ENCODE results near the gene IL3RA. TPM values are rescaled to one million over a fixed set of nuclear protein-coding genes. Genes with fewer than 3 reads are reported as not detected.

The IL3RA gene
- total and polyA plus RNA-seq, 8 donors, result 0.57 to 7.6 (median 2.0) TPM

GRCh38 chrX:1386338-1387127 lies 49.9 kb downstream of the IL3RA start:
- ATAC-seq, result no peak
- Histone ChIP-seq H3K9me3 (no peaks in the 10 kb centered on the region), H3K4me3 (no peak overlapping the region), H3K27ac (no peak overlapping the region), H3K4me1 (peaks cover 0 to 12% (median 11%) of the 10 kb centered on the region in 3 donors), H3K36me3 (peaks cover 5 to 67% (median 44%) of the 10 kb centered on the region in 3 donors), H3K27me3 (no peaks in the 10 kb centered on the region)
- intact Hi-C loops (cut with DNase I), result no loop called here
- DNase-seq, result peak in 3 of 6 donors; percentile 9 to 53 (median 46)
- 96% methylated on average over 41 of the region's 41 CpGs for WGBS, 2 donors
- TF ChIP-seq CTCF (IDR thresholded peaks at IDR 0.05), result no peak
- no peak for FAIRE-seq

DNA sequence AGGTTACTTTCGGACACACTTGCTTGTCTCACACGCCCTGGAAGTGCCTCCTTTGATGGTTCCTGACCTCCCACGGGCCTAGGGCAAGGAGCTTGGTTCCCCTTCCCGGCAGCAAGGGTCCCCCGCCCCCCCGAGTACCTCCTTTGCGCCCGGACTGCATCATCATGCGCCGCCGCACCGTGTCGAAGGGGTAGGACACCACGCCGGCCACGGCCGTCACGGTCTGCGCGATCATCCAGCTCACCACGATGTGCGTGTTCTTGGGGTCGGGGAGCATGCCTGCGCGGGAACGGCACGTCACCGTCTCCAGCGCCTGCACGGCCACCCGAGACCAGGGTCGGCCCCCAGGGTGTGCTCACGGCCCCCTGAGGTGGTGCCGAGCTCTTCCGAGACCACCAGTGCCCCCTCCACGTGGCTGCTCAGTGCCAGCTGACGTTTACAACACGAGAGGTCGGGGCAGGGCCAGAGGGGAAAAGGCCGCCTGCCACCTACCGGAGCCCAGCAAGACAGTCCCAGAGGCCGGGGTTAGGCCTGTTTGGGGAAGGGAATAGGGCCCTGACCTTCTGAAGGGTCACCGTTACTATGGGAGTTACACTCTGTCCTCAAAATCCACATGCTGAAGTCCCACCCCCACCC lies 50.7 kb downstream of the IL3RA start:
- H3K27me3 ChIP-seq, result no peaks in the 10 kb centered on the region
- DNase-seq (peak in 3 of 6 donors; percentile 11 to 77 (median 63)), ATAC-seq (no peak), FAIRE-seq (no peak)
- H3K27ac ChIP-seq, result no peak overlapping the region
- no peaks in the 10 kb centered on the region for H3K9me3 ChIP-seq
- no peak overlapping the region for H3K4me3 ChIP-seq
- peaks cover 0 to 12% (median 11%) of the 10 kb centered on the region in 3 donors for H3K4me1 ChIP-seq
- TF ChIP-seq CTCF (IDR thresholded peaks at IDR 0.05), result no peak
- peaks cover 5 to 67% (median 44%) of the 10 kb centered on the region in 3 donors for H3K36me3 ChIP-seq
- intact Hi-C loops (cut with DNase I), result no loop called here
- WGBS, 2 donors, result 93 to 97% methylated on average over 33 to 43 of the region's 43 CpGs

DNA sequence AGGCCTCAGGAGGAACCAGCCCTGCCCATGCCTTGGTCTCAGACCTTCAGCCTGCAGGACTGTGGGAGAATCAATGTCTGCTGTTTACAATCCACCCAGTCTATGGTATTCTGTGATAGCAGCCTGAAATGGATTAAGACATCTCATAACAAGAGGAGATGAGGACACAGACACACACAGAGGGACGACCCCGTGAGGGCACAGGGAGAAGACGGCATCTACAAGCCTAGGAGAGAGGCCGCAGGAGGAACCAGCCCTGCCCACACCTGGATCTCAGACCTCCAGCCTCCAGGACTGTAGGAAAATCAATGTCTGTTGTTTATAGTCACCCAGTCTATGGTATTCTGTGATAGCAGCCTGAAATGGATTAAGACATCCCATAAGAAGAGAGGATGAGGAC lies 52.1 kb downstream of the IL3RA start:
- WGBS, 2 donors, result 73 to 83% methylated on average over 4 of the region's 4 CpGs
- DNase-seq, result peak in 3 of 6 donors; percentile 6 to 21 (median 16)

DNA sequence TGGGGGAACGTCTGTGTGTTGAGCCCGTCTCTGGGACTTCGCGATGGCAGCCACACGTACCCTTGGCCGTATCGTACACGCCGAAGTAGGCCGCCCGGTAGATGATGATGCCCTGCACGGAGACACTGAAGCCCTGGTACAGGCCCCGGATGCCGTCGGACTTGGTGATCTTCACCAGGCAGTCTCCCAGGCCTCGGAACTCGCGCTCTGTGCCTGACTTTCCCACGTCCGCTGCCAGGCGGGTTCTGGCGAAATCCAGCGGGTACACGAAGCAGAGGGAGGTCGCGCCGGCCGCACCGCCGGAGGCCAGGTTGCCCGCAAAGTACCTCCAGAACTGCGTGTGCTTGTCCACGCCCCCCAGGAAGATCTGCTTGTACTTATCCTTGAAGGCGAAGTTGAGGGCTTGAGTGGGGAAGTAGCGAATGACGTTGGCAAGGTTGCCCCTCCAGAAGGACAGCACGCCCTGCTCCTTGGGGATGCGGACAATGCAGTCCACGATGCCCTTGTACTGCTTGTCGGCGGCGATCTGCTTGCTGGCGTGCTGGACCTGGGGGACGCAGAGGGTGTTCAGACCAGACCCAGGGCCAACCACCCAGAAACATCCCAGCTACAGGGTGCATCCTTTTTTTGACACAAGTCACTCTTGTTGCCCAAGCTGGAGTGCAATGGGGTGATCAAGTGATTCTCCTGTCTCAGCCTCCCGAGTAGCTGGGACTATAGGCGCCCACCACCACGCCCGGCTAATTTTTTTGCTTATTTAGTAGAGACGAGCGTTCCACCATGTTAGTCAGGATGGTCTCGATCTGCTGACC lies 52.8 kb downstream of the IL3RA start:
- 89 to 92% methylated on average over 51 of the region's 51 CpGs for WGBS, 2 donors
- intact Hi-C loops (cut with DNase I), result no loop called here
- peaks cover 5 to 16% (median 11%) of the 10 kb centered on the region in 3 donors for H3K4me1 ChIP-seq
- H3K4me3 ChIP-seq, result no peak overlapping the region
- H3K9me3 ChIP-seq, result no peaks in the 10 kb centered on the region
- no peak overlapping the region for H3K27ac ChIP-seq
- no peaks in the 10 kb centered on the region for H3K27me3 ChIP-seq
- H3K36me3 ChIP-seq, result peaks cover 5 to 59% (median 44%) of the 10 kb centered on the region in 3 donors
- DNase-seq, result peak in 4 of 6 donors; percentile 14 to 72 (median 36)
- no peak for FAIRE-seq
- no peak for ATAC-seq
- TF ChIP-seq CTCF (IDR thresholded peaks at IDR 0.05), result no peak

More for the DNA sequence above, 52.1 kb downstream of the IL3RA start:
- Histone ChIP-seq H3K4me1 (peaks cover 5 to 16% (median 11%) of the 10 kb centered on the region in 3 donors), H3K27me3 (no peaks in the 10 kb centered on the region), H3K4me3 (no peak overlapping the region), H3K27ac (no peak overlapping the region), H3K9me3 (no peaks in the 10 kb centered on the region), H3K36me3 (peaks cover 5 to 65% (median 44%) of the 10 kb centered on the region in 3 donors)
- intact Hi-C loops (cut with DNase I), result no loop called here
- TF ChIP-seq CTCF (IDR thresholded peaks at IDR 0.05), result no peak
- ATAC-seq (no peak), FAIRE-seq (no peak)

All from pancreas (tissue), 10 donors.